Esophagus muscularis mucosa (tissue), 2 donors: ENCODE data around the gene RPS27.

Experiments
- POLR2A ChIP-seq: fragments of 450-650 bp; IDR thresholded peaks from one replicate; pipeline ENCODE4 v1.6.1; 2017; ENCODE audit warnings: antibody characterized with exemption, moderate library complexity, mild to moderate bottlenecking, low read depth
- POLR2AphosphoS5 ChIP-seq, 2 donors: sonication (generic); formaldehyde crosslinking; IDR thresholded peaks; one replicate each; pipeline ENCODE4 v1.6.1; 2017; ENCODE audit warnings: antibody characterized with exemption in 2 of 2

DNA sequence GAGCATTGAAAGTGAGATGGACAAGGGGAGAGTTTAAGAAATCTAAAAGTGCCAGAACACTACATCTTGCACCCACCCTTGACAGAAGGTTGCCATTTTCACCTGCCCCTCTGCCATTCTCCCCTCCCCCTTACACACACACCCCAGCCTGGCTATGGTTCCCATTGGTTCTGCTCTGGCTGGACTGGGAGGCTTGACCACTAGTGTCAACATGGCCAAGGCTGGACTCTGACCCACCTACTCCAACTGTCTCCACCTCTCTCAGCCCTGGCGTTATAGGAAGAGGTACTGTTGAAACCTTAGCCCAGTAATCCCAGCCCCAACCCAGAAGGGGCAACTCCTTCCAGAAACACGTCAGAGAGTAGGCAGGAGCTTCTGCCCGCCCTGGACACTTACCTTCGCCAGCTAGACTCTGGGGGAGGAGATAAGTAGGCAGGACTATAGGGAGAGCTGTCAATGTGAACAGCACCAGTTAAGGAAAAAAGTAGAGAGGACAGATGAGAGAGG, 36.6 kb upstream of the RPS27 start:
- no peak for TF ChIP-seq POLR2A
- no peak for TF ChIP-seq POLR2AphosphoS5 (IDR thresholded peaks at IDR 0.05)
